ENCODE results near the gene MCF2L. TPM values are rescaled to one million over a fixed set of nuclear protein-coding genes. Genes with fewer than 3 reads are reported as not detected.
A peak's percentile ranks its signal among the peaks of the same experiment; 100 is the strongest.

MCF2L gene
- total RNA-seq, 2 donors from 2014 or later: 37.4 to 74.8 TPM

- 45 to 46% methylated on average over 7 to 9 of the region's 9 CpGs for WGBS, 2 donors
- Histone ChIP-seq H3K4me1 (peaks cover 16% of the 10 kb centered on the region), H3K9me3 (no peaks in the 10 kb centered on the region), H3K27ac (no peak overlapping the region), H3K36me3 (replicated peaks in 1 of 2; ENCODE audit: insufficient read depth in 1 of 2, low read depth in 2 of 2) (no peaks in the 10 kb centered on the region), H3K4me3 (no peak overlapping the region), H3K27me3 (peaks cover 0 to 18% of the 10 kb centered on the region in 2 donors)
- no peak for ATAC-seq
- peak in 1 of 4 donors; percentile 1 for DNase-seq
- intact Hi-C loops (cut with DNase I): no loop called here
- no peak for TF ChIP-seq CTCF (IDR thresholded peaks at IDR 0.05)
- TF ChIP-seq POLR2A (IDR thresholded peaks at IDR 0.05): no peak
Observed at GRCh38 chr13:113112893-113113845, 144.2 kb downstream of the MCF2L start.

- Histone ChIP-seq H3K4me3 (no peak overlapping the region), H3K27me3 (peaks cover 0 to 18% of the 10 kb centered on the region in 2 donors), H3K9me3 (no peaks in the 10 kb centered on the region), H3K27ac (no peak overlapping the region), H3K4me1 (peaks cover 16% of the 10 kb centered on the region), H3K36me3 (replicated peaks in 1 of 2; ENCODE audit: insufficient read depth in 1 of 2, low read depth in 2 of 2) (no peaks in the 10 kb centered on the region)
- intact Hi-C loops (cut with DNase I): no loop called here
- ATAC-seq (no peak), DNase-seq (peak in 1 of 4 donors; percentile 4)
- TF ChIP-seq CTCF (IDR thresholded peaks at IDR 0.05) (no peak), POLR2A (IDR thresholded peaks at IDR 0.05) (no peak)
- 82 to 86% methylated on average over 6 to 8 of the region's 8 CpGs for WGBS, 2 donors
Observed at GRCh38 chr13:113113846-113114271, 144.8 kb downstream of the MCF2L start.

GRCh38 chr13:113114511-113115362 is 145.7 kb downstream of the MCF2L start:
- H3K27ac ChIP-seq: no peak overlapping the region
- no peak for ATAC-seq
- H3K4me3 ChIP-seq: no peak overlapping the region
- TF ChIP-seq POLR2A (IDR thresholded peaks at IDR 0.05): no peak
- no peak for TF ChIP-seq CTCF (IDR thresholded peaks at IDR 0.05)
- intact Hi-C loops (cut with DNase I): no loop called here
- peaks cover 12% of the 10 kb centered on the region for H3K4me1 ChIP-seq
- WGBS, 2 donors: 81 to 84% methylated on average over 11 to 17 of the region's 17 CpGs
- no peaks in the 10 kb centered on the region for H3K36me3 ChIP-seq (replicated peaks in 1 of 2; ENCODE audit: insufficient read depth in 1 of 2, low read depth in 2 of 2)
- H3K27me3 ChIP-seq: peaks cover 0 to 14% of the 10 kb centered on the region in 2 donors
- DNase-seq: peak in 1 of 4 donors; percentile 8
- no peaks in the 10 kb centered on the region for H3K9me3 ChIP-seq

- 69 to 71% methylated on average over 9 to 15 of the region's 21 CpGs for WGBS, 2 donors
- H3K27me3 ChIP-seq: peaks cover 0 to 5% of the 10 kb centered on the region in 2 donors
- H3K4me3 ChIP-seq: no peak overlapping the region
- DNase-seq (peak in 1 of 4 donors; percentile 1), ATAC-seq (no peak)
- intact Hi-C loops (cut with DNase I): no loop called here
- no peak overlapping the region for H3K27ac ChIP-seq
- H3K9me3 ChIP-seq: no peaks in the 10 kb centered on the region
- TF ChIP-seq POLR2A (IDR thresholded peaks at IDR 0.05) (no peak), CTCF (IDR thresholded peaks at IDR 0.05) (no peak)
- H3K36me3 ChIP-seq (replicated peaks in 1 of 2; ENCODE audit: insufficient read depth in 1 of 2, low read depth in 2 of 2): no peaks in the 10 kb centered on the region
- peaks cover 3% of the 10 kb centered on the region for H3K4me1 ChIP-seq
Observed at GRCh38 chr13:113115363-113116205, 146.6 kb downstream of the MCF2L start.

Measured in body of pancreas (tissue), 4 donors.